G401.6 (cell line): Measurements from ENCODE around the gene TDG.
"Not testable (repeated sequence)": the region's sequence is repeated elsewhere in the genome, so short reads cannot be mapped to it uniquely, and the experiment has no call there.

Experiments
- FAIRE-seq: peaks from 2 replicates; lab custom pipeline; 2012; peaks lifted over from hg19 to GRCh38; lab: Jason Lieb, UNC

TDG gene

DNA sequence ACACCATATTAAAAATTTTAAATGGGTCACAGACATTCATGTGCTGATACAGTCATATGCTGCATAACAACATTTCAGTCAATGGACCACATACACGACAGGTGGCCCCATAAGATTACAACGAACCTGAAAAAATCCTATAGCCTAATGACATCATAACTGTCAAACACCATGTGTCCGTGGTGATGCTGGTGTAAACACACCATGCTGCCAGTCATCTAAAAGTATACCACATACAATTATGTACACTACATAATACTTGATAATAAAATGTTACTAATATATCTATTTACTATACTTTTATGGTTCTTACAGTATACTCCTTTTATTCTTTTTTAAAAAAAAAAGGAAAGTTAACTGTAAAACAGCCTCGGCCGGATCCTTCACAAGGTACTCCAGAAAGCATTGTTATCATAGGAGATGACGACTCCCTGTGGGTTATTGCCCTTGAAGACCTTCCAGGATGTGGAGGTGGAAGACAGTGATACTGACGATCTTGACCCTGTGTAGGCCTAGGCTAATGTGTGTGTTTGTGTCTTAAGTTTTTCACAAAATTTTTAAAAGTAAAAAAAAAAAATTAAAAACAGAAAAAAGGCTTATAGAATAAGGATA, 5.0 kb upstream of the TDG start:
- FAIRE-seq = no peak

DNA sequence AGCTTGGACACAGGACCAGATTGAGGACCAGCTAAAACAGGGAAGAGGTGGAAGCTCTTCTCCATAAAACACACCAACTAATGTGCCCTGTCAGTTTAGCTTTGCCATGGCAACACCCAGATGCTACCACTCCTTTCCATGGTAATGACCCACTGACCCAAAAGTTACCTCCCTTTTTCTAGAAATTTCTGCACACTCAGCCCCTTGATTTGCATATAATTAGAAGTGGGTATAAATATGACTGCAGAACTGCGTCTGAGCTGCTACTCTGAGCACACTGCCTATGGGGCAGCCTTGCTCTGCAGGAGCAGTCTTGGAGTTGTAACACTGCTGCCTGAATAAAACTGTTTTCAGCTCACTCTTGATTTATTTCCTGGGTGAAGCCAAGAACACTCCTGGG, 3.2 kb upstream of the TDG start:
- no peak for FAIRE-seq

DNA sequence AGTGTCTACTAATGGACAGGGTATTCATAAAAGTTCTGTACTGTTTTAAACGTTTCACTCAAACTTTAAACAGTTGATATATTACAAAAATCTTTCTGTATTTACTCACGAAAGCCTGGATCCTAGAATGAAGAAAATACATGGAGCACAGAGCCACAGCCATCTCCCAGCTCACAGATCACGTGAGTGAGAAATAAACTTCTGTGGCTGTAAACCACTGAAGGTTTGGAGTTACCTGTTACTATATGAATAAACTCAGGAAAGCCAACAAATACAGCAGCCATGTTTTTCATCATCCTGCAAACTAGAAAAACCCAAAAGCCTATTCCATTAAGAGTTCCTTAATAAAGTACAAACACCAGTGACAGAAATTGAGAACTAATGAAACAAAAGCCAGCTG, 867 bp upstream of the TDG start:
- no peak for FAIRE-seq

DNA sequence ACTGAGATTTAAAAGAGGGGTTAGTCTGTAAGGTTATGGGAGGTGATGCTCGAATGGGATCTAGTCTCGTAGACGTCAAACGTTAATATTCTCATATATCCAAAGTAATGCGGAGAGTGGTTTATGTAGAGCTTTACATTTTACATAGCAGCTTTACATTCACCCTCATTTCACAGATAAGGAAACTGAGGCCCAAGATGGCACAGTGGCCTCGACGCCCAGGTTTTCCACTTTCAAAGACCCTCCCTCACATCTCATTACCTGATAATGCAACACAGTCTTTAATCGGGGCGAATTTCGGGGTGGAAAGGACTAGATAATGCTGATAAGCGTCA, 450 bp upstream of the TDG start:
- no peak for FAIRE-seq

DNA sequence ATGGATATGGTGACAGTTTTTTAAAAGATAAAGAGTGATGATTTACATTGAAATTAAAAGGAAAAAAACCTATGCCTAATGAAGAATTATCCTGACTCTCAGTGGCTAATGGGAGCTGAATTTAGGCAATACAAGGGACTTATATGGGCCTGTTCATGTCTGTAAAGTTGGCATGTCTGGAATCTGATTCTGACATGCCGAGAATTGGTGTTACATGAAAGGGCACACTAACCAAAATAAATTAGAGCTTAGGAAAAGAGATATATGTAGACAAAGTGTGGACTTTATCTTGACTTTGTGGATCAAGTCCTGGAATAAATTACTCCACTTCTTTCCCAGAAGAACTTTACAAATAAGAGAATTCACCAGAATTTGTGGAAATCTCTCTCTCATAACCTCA, 1.1 kb downstream of the TDG start:
- no peak for FAIRE-seq

DNA sequence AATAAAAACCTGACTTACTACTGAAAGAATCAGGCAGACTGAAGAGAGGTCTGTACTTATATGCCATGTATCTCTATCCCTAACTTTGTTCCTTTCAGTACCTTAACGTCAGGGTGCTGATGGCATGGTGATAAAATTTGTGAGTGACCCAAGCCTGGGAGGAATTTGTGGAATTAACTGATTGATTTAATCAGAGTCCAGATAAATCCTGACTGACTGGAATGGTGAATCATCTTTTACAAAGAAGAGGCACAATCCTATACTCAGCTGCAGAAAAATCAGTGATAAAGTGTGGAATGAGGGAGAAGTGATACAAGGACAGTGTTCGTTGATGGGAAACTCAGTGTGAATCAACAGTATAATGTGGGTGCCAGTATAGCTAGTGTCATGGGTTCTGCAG, 3.7 kb downstream of the TDG start:
- FAIRE-seq = no peak

DNA sequence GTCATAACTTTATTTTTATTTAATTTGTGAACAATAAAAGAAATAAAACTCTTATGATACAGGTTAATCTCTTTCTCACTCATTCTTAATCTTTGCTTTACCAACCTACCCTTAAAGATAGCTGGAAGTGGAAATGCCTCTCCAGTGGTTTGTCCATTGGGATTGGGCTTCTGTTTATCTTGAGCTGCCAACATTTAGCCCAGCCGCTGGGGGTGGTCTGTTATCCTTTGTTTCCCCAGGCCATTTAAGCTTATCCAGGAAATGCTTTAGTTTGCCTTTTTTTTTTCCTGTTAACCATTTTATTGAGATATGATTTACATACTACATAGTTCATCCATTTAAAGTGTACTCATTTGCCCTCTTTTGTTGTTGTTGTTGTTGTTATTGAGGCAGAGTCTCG, 8.2 kb downstream of the TDG start:
- no peak for FAIRE-seq

DNA sequence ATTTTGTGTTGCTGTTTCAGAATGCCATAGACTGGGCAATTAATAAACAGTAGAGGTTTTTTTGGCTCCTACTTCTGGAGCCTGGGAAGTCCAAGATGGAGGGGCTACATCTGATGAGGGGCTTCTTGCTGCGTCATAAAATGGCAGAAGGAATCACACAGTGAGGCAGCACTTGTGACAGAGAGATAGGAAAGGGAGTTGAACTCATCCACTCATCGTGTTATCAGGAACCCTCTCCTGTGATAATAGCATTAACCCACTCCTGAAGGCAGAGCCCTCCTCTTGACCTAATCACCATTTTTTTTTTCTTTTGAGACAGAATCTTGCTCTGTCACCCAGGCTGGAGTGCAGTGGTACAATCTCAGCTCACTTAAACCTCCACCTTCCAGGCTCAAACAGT, 9.7 kb downstream of the TDG start:
- FAIRE-seq = no peak

DNA sequence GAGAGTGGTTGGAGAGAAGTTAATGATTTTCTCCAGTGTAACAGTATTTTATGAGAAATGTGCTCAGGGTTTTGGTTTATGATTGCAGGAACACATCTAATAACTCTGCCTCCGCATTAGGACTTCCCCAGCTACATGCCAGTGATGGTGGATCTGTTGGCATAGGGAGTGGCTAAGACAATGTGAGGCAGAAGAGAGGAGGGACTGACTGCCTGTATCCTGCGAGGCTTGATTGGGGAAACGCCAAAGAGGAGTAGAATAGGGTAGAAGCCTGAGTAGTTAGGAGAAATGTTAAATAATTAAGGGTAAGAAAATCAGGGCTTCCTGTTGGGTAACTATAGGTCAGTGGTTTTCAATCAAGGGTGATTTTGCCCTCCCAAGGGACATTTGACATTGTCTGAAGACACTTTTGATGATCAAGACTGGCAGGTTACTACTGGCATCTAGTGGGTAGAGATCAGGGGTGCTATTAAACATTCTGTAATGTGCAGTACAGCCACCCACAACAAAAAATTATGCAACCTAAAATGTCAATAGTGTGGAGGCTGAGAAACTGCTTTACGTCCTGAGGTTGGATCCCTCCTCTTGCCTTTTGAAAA, 12.8 kb downstream of the TDG start:
- no peak for FAIRE-seq

DNA sequence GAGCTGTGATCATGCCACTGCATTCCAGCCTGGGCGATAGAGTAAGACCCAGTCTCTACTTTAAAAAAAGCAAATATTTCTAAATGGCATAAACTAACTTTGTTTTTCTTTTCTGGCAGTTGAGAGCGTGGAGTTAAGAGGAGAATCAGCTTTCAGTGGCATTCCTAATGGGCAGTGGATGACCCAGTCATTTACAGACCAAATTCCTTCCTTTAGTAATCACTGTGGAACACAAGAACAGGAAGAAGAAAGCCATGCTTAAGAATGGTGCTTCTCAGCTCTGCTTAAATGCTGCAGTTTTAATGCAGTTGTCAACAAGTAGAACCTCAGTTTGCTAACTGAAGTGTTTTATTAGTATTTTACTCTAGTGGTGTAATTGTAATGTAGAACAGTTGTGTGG, 21.2 kb downstream of the TDG start:
- peak; percentile 85 for FAIRE-seq

DNA sequence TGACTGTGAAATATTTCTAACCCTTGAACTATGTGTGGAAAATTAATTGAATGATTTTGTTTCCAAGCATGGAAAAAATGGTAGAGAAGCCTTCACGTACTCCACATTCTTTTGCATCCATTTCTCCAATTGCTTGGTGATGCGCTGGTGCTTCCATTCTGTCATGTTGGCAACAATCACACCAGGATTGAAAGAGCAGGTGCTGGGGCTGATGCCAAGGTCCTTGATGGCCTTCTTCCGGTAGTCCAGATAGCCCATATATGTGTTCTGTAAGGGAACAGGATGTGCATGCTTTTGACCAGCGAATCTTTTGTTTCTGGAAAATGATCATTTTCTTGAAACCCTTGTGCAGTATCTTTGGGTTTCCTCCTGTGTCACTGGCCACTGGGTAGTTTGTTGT, 28.6 kb downstream of the TDG start:
- no peak for FAIRE-seq

DNA sequence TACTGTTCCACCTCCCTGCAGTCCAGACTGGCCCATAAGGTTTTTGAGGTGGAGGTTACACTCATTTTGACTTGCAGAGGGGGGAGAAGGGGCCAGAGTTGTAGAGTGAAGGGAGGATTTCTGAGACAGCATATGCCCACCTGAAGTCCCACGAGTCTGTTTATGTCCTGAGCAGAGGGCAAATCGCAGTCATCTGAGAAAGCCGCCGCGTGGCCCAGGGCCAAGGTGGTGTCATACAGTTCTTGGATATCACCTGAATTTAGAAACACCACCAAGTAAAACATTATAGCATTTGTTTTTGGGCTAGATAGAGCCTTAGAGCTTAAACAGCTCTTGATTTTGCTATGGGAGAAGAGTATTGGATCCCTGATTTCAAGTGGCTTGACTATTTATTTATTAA, 30.9 kb downstream of the TDG start:
- no peak for FAIRE-seq

DNA sequence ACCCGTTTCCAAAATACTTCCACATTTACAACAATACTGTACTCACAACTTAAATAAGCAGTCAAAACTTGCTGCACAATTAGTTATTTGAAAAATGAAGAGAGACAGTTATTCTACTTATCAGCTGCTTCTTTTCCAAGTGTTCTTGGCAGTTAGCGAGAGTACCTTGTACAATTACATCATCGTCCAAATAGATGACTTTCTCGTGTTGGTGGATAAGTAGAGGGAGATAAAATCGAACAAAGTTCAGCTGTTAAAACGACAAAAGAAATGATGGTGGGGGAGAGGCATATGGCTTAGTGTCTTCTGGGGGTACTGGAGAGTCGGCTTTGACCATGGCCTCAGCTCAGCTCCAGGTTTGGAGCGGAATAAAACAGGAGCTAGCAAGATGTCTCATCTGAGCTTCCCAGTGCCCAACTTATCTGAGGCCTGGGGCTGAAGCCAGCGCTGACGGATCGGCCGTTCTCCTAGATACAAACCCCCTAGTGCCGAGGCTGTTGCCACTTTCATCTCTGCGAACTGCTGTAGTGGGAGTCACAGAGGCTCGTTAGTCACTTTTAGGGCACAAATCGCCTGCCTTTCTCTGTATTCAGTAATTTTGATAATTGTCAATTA, 31.7 kb downstream of the TDG start:
- FAIRE-seq = no peak

DNA sequence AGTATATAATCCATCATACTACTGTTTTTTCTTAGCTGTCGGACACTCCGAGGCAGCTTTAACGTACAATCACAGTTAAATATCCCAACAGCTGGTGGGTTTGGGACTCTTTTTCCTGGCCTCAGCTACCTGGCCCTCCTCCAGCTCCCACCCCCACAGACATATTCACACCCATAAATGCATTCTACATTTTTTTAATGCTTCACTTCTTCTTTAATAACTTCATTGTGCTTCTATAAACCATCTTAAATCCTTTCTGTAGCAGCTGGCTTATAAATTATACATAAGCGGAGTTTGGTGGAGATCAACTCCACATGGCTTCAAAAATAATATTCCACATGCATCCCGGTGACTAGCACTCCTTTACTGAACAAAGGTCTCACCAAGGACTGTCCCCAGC, 33.3 kb downstream of the TDG start:
- FAIRE-seq = no peak

DNA sequence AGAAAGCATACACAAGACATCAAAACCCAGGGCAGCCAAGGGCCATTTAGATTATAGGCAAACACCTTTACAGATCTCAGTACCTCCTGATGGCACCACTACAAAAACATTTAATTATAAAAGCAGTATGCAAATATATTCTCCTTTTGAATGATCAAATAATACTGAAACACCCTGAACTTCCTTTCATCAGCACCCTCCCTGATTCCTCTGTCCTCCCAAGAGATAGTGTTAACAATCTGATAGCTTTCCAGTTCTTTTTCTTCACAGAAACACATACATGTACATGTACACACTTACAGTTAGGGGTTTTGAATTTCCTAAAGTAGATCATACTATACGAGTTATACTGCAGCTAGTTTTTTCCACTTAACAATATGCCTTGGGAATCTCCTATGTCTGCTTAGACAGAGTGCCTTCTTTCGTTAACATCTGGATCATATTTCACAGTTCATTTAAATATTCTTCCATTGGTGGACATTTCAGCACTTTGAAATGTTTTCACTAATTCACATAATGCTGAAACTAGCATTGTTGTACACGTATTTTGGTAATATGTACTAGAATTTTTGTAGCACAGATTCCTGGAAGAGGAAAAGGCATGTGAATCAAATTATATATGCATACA, 35.2 kb downstream of the TDG start:
- FAIRE-seq = no peak

DNA sequence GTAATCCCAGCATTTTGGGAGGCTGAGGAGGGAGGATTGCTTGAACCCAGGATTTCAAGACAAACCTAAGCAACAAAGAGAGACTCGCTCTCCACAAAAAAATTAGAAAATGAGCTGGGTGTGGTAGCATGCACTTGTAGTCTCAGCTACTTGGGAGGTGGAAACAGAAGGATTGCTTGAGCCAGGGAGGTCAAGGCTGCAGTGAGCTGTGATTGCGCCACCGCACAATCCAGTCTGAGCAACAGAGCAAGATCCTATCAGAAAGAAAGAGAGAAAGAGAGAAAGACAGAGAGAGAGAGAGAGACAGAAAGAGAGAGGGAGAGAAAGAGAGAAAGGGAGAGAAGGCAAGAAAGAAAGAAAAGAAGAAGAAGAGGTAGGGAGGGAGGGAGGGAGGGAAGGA, 37.0 kb downstream of the TDG start:
- FAIRE-seq = no peak

DNA sequence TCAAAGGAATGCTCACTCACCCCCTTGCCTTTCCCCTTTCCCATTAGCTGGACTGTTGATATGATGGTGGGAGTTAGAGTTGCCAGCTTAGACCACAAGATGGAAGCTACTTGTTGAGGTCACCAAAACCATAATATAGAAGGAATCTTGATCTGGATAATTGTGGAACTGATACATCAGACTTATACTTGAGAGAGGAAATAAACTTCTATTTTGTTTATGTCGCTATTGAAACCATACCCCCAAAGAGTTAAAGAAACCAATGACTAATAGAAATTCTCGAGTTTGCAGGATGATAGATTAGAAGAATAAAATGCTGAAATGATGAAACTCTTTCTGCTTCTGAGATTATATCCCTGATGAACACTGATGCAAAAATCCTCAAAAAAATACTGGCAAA, 37.9 kb downstream of the TDG start:
- FAIRE-seq = no peak

DNA sequence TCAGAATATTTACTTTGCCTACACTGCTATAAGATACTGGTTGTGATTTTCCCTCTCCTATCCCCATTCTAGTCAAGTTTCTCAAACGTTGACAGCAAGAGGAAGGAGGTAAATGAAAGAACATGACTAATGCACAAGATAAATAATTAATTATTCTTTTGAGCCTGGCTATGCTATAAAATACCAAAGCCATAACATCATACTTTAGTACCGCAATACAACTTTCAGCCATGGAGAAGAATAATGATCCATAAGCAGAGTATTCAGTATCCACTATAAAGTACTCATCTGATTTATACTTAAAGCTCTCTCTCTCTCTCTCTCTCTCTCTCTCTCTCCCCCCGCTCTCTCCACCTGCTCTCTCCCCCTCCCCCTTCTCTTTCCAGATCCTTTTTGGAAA, 41.3 kb downstream of the TDG start:
- no peak for FAIRE-seq

DNA sequence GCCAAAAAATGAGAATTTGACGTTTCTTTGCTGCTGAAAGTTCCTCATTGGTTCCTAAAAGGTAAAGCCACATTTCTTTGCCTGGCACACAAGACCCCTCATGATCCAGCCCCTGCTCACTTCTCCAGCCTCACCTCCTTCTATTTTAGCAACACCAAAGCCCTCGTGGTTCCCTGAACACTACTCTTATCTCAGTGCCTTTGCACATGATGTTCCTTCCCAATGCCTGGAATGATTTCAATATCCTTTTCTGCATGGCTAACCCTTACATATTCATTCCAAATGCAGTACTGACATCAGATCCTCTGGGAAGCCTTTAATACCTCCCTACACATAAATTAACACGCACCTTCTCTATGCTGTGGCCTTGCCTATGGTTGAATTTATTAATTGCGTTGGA, 44.4 kb downstream of the TDG start:
- FAIRE-seq = no peak

DNA sequence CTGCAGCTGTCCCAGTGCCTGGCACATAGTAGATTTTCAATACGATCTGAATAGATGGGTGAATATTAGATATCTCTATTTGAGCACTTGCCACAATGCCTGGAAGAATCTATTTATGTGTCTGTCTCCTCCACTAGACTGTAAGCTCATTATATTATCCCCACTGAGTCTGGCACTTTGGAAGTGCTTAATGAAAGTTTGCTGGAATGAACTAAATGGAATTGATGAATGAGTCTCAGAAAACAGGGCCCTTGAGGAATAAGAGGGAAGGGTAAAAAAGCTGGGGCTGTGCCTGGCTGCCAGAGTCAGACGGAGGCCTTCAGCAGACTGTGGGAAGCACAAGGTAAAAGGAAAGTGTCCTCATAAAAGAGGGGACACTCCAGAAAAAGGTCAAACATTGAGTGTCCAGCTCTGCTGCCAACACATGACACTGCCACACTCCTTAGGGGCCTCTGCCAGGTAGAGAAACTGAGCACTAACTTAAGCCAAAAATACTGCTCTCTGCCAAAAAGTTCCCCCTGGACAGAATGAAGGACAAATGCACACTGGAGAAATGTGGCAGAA, 45.0 kb downstream of the TDG start:
- no peak for FAIRE-seq

DNA sequence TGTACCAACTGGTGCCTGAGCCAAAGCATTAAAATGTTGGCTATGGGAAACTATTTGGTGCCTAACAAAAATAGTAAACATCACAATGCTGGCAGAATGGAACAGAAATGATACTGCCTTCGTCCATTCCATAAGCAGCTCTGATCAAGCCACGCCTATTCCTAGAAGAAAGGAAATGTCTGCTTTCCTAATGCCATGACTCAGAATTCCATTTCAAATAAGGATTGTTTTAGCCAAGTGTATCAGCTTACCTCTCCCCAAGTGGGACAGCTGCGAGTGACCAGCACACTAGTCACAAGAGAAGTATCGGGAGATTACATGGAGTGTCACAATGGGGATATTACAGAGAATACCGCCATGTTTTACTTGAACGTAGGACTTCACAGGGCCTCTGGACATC, 45.6 kb downstream of the TDG start:
- FAIRE-seq = no peak

DNA sequence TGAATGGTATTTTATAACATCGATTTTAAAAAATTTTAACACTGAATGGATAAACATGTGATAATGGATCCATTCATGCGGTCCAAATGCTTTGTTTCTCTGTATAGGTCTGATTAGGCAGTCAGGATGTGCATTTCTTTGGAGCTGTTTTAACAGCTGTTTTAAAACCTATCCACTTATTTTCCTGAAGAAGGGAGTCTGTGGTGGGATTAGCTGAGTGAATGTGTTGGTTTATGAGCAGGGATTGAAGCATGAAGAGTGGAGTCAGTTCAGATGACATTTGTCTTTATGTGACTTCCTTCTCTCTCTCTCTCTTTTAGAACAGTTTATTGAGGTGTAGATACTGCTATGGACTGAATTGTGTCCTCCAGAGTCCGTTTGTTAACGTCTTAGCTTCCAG, 46.7 kb downstream of the TDG start:
- FAIRE-seq = no peak

DNA sequence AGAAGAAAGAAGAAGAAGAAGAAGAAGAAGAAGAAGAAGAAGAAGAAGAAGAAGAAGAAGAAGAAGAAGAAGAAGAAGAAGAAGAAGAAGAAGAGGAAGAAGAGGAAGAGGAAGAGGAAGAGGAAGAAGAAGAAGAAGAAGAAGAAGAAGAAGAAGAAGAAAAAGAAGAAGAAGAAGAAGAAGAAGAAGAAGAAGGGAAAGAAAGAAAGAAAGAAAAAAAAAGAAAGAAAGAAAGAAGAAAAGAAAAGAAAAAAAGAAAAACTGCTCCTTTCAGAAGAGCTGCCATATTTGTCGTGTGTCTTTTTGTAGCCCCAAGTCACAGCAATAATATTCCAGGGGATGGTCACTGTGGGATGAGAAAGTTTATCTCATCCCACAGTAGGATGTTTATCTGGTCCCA, 56.2 kb downstream of the TDG start:
- FAIRE-seq = not testable (repeated sequence)

DNA sequence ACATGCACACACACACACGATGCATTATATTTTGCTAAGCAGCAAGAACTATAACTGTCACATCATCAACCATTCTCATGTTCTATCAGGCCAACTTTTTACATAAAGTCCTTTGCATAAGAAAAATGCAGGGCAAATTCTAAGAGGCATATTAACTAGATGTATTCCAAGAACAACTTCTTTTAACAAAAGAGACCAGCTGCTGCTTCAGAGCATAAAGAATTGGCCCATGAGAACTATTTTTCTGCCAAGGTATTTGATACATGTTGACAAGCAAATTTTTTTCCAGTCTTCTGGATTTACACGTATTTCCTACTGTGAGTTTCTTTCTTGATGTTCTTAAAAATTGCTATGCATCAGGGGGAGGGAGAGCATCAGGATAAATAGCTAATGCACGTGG, 57.1 kb downstream of the TDG start:
- no peak for FAIRE-seq
